ENCODE data around the gene IFITM10. TPM values are rescaled to one million over a fixed set of nuclear protein-coding genes. Genes with fewer than 3 reads are reported as not detected.

IFITM10 gene
- total RNA-seq, 1 experiment from 2014 or later: not detected

DNA sequence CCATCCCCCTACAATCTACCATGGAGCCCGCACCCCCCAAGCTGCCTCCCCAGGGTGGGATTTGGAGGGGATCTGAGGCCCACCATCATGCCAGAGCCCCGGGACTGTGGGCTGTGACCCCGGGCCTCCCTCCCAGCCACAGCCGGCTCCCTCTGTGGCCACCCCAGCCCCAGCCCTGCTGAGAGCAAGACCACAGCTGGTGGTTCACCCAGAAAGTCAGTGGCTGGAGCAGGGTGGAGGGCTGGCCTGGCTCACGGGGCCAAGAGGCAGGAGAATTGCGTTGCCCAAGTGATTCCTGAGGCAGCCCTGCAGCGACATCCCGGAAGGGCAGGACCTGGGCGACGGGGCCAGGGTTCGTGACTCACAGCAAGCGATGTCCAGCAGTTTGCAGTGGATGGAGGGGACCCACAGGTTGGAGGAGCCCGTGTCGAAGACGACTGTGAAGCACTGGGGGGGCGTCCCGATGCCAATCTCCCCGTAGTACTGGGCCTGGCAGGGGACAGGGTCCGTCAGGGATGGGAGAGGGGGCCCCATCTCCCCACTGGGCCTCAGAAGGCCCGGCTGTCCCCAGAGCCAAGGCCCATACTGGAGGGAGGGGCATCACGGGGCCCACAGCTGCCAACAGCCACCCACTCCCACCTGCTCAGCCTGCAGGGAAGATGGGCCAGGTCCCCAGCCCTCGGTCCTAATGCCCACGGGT lies 8.9 kb upstream of the IFITM10 start:
- ChIA-PET POLR2A (ENCODE audit: low non-redundant PET) (no interaction called here), CTCF (no interaction called here)
- no peak for DNase-seq (ENCODE audit: low spot score)
- TF ChIP-seq, protein P1, sequence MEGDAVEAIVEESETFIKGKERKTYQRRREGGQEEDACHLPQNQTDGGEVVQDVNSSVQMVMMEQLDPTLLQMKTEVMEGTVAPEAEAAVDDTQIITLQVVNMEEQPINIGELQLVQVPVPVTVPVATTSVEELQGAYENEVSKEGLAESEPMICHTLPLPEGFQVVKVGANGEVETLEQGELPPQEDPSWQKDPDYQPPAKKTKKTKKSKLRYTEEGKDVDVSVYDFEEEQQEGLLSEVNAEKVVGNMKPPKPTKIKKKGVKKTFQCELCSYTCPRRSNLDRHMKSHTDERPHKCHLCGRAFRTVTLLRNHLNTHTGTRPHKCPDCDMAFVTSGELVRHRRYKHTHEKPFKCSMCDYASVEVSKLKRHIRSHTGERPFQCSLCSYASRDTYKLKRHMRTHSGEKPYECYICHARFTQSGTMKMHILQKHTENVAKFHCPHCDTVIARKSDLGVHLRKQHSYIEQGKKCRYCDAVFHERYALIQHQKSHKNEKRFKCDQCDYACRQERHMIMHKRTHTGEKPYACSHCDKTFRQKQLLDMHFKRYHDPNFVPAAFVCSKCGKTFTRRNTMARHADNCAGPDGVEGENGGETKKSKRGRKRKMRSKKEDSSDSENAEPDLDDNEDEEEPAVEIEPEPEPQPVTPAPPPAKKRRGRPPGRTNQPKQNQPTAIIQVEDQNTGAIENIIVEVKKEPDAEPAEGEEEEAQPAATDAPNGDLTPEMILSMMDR (conservative IDR thresholded peaks at IDR 0.05; ENCODE audit: low read depth, low read length): no peak
- TF ChIP-seq EZH2 (IDR thresholded peaks at IDR 0.05; ENCODE audit: borderline replicate concordance, low read depth, low read length, poor library complexity, severe bottlenecking): no peak
- Histone ChIP-seq H3K9me3 (ENCODE audit: low read depth, low read length, poor library complexity, severe bottlenecking) (no peaks in the 10 kb centered on the region), H3K4me1 (ENCODE audit: insufficient read depth, low read length, poor library complexity, severe bottlenecking) (no peaks in the 10 kb centered on the region), H3K27ac (ENCODE audit: low read depth, low read length, poor library complexity, severe bottlenecking) (no peak overlapping the region), H3K27me3 (replicated peaks; ENCODE audit: insufficient read depth, low read depth, low read length, poor library complexity) (no peaks in the 10 kb centered on the region), H3K36me3 (ENCODE audit: insufficient read depth, low read length, poor library complexity, severe bottlenecking) (no peaks in the 10 kb centered on the region), H3K4me3 (ENCODE audit: low read depth, low read length, poor library complexity, severe bottlenecking) (no peak overlapping the region)
- no TSS peak for BruUV-seq (replicated peaks)
- intact Hi-C loops (cut with micrococcal nuclease; ENCODE audit: unreplicated experiment): no loop called here

DNA sequence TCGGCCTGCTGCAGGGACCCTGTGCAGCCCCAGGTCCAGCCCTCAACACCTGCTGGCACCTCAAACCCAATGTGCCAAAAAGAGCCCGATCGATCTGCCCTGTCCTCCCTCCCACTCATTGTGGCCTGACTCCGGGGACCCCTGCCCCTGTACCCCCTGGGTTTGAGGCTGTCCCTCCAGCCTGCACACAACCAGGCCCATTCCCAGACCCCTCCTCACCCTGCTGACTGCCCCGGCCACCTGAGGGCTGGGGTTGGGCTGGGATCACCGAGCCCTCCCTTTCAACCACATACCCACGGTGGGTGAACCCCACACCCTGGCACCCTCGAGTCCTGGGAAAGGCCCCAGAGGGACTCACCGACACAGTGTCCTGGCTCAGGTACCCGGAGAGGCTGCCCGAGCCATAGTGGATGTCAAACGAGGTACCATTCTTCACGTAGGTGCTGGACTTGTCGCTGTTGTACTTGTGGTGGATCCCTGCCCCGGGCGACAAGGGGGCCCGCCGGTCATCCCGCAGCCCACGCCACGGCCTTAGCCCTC lies 8.3 kb upstream of the IFITM10 start:
- TF ChIP-seq, protein P1 (conservative IDR thresholded peaks at IDR 0.05; ENCODE audit: low read depth, low read length): no peak
- no peak for TF ChIP-seq EZH2 (IDR thresholded peaks at IDR 0.05; ENCODE audit: borderline replicate concordance, low read depth, low read length, poor library complexity, severe bottlenecking)
- Histone ChIP-seq H3K4me1 (ENCODE audit: insufficient read depth, low read length, poor library complexity, severe bottlenecking) (no peaks in the 10 kb centered on the region), H3K4me3 (ENCODE audit: low read depth, low read length, poor library complexity, severe bottlenecking) (no peak overlapping the region), H3K36me3 (ENCODE audit: insufficient read depth, low read length, poor library complexity, severe bottlenecking) (no peaks in the 10 kb centered on the region), H3K27me3 (replicated peaks; ENCODE audit: insufficient read depth, low read depth, low read length, poor library complexity) (no peaks in the 10 kb centered on the region), H3K9me3 (ENCODE audit: low read depth, low read length, poor library complexity, severe bottlenecking) (no peaks in the 10 kb centered on the region), H3K27ac (ENCODE audit: low read depth, low read length, poor library complexity, severe bottlenecking) (no peak overlapping the region)
- ChIA-PET POLR2A (ENCODE audit: low non-redundant PET) (no interaction called here), CTCF (no interaction called here)
- intact Hi-C loops (cut with micrococcal nuclease; ENCODE audit: unreplicated experiment): no loop called here
- BruUV-seq (replicated peaks): no TSS peak
- no peak for DNase-seq (ENCODE audit: low spot score)

DNA sequence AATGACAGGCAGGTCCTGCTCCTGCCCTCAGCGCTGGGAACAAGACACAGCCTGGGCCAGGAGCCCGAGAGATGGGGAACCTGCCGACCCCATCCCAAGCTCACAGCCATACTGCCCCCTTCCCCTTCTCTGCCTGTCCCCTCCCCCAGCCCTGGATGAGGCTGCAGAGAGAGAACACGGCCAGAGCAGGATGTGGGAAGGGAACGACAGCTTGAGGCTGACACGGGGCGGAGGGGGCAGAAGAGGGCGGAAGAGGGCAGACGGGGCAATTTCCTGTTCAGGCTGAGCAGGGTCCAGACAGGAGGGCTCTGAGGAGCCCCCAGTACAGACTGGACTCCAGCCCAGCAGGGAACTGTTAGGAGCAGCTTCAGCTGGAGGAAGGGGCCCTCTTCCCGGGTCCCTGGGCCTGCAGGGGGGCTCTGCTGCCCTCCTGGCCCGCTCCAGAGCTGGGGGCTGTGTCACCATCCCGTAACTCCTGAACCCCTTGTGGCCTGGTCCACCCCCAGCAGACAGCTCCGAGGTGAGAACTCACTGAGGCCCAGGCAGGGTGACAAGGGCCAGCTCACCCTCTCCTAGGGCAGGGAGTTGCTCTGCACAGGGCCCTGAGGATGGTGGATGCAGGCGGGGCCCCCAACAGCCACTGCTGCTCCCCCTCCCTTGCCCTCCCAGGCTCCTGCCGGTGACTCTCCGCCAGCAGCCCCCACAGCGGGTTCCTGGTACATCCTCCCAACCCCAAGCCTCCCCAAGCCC lies 7.6 kb upstream of the IFITM10 start:
- TF ChIP-seq, protein P1 (conservative IDR thresholded peaks at IDR 0.05; ENCODE audit: low read depth, low read length): no peak
- no peak for TF ChIP-seq EZH2 (IDR thresholded peaks at IDR 0.05; ENCODE audit: borderline replicate concordance, low read depth, low read length, poor library complexity, severe bottlenecking)
- Histone ChIP-seq H3K4me1 (ENCODE audit: insufficient read depth, low read length, poor library complexity, severe bottlenecking) (no peaks in the 10 kb centered on the region), H3K27me3 (replicated peaks; ENCODE audit: insufficient read depth, low read depth, low read length, poor library complexity) (no peaks in the 10 kb centered on the region), H3K27ac (ENCODE audit: low read depth, low read length, poor library complexity, severe bottlenecking) (no peak overlapping the region), H3K9me3 (ENCODE audit: low read depth, low read length, poor library complexity, severe bottlenecking) (no peaks in the 10 kb centered on the region), H3K4me3 (ENCODE audit: low read depth, low read length, poor library complexity, severe bottlenecking) (no peak overlapping the region), H3K36me3 (ENCODE audit: insufficient read depth, low read length, poor library complexity, severe bottlenecking) (no peaks in the 10 kb centered on the region)
- no TSS peak for BruUV-seq (replicated peaks)
- DNase-seq (ENCODE audit: low spot score): no peak
- ChIA-PET CTCF (no interaction called here), POLR2A (ENCODE audit: low non-redundant PET) (no interaction called here)
- intact Hi-C loops (cut with micrococcal nuclease; ENCODE audit: unreplicated experiment): no loop called here

All from A673 (cell line).